Midbrain (tissue), 1 donor: ENCODE results near the gene AHSP.
"Not testable (repeated sequence)": the region's sequence is repeated elsewhere in the genome, so short reads cannot be mapped to it uniquely, and the experiment has no call there.

ENCODE experiments used
- DNase-seq: peaks from one replicate; lab custom pipeline; 2025; lab: John Stamatoyannopoulos, UW

Gene AHSP

DNA sequence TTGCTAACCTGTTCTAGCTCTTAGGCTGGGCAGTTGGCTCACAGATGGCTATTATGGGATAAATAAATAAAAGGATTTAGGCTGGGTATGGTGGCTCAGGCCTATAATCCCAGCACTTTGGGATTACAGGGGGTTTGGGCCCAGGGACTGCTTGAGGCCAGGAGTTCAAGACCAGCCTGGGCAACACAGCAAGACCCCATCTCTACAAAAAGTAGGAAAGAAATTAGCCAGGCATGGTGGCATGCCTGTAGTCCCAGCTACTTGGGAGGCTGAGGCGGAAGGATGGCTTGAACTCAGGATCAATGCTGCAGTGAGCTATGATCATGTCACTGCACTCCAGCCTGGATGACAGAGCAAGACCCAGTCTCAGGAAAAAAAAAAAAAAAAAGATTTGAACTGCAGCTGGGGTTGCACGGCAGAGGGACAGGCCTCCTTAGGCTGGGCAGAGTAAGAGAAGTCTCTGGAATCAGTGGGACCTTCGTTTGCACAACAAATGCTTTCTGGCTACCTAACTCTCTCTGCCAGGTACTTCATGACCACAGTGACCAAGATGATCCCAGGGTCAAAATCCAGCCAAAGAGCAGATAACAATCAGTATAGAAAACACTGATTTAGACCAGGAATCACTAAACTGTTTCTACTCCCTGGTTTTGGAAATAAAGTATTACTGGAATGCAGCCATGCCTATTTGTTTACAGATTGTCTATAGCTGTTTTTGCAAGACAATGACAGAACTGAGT lies 26.3 kb upstream of the AHSP start:
- no peak for DNase-seq

DNA sequence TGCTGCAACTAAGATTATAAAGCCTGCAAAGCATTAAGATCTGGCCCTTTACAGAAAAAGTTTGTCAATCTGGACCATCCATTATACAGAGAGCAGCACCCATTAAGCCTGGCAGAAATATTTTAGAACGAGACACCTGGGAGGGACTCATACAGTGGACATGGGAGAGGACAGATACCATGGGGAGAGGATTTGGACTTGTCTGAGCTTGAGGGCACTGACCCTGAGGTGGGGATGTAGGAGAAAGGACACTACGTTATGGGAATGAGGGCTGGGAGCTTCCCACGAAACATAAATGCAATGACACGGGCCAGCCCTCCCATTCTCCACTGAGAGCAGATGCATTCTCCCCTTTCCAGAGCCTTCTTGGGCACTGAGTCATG lies 25.7 kb upstream of the AHSP start:
- no peak for DNase-seq

- DNase-seq, result no peak
Observed at GRCh38 chr16:31502981-31503380, 24.7 kb upstream of the AHSP start.

GRCh38 chr16:31503555-31503954 lies 24.1 kb upstream of the AHSP start:
- not testable (repeated sequence) for DNase-seq

DNA sequence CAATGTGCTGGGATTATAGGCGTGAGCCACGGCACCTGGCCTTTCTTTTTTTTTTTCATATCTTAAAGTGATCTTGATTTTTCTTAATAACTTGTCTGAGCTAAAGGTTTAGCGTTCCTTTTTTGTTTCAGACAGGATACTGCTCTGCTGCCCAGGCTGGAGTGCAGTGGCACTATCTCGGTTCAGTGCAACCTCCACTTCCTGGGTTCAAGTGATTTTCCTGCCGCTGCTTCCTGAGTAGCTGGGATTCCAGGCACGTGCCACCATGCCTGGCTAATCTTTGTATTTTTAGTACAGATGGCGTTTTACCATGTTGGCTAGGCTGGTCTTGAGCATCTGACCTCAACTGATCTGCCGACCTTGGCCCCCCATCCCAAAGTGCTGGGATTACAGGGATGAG lies 23.5 kb upstream of the AHSP start:
- no peak for DNase-seq

- no peak for DNase-seq
Observed at GRCh38 chr16:31505483-31505882, 22.2 kb upstream of the AHSP start.

- DNase-seq, result no peak
Observed at GRCh38 chr16:31507617-31507928, 20.1 kb upstream of the AHSP start.

- DNase-seq, result peak; percentile 92
Observed at GRCh38 chr16:31507929-31508705, 19.6 kb upstream of the AHSP start, which contains the start of gene RUSF1. TSS of gene RUSF1 (minus strand) at chr16:31508391. CDS start at chr16:31508373, 18 bp downstream.

DNA sequence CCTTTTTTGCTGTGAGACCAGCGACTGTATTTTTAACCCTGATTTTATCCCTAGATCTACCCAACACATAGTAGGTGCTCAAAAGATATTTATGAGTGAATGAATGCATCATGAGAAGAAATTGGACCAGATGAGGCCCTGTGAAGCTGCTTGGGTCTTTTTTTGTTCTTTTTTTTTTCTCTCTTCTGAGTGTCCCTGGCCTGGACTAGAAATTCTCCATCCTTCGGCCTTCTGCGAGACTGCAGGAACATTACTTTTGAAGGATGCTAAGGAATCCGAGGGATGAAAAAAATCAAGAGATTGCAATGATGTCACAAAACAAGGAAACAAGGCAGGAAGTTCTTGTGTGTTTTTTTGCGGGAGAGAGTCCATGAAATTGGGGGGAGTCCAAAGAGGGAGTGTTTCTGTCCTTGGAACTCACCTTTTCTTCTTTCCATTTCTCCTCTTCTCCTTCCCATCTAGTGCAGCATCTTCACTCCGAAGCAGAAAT lies 18.9 kb upstream of the AHSP start:
- peak; percentile 48 for DNase-seq

- DNase-seq, result no peak
Observed at GRCh38 chr16:31513126-31513525, 14.6 kb upstream of the AHSP start.

- DNase-seq, result no peak
Observed at GRCh38 chr16:31513884-31514283, 13.8 kb upstream of the AHSP start.

DNA sequence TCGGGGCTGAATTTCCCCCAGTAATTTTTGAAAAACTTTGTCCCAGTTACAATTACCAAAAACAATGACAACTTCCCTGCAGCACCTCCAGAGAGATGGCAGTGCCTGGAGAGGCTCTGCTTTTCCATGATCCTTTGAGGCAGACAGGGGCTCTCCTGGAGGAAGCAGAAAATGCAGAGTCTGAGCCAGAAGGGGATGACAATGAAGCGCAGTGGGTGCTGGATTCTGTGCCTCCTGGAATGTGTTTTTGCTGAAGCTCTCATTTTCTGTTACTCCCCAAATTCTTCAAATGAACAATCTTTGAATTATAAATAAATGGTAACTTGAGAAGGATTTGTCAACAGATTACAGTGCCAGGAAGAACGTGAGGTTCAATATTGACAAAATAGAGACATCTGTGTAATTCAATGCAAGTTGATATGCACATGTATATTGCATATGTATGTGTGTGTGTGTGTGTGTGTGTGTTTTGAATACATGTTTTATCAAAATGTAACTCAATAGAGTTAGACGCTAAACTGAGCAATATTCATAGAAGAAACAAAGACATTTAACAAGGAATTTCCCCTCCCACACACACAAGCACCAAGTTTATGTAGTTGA lies 9.8 kb upstream of the AHSP start:
- no peak for DNase-seq

GRCh38 chr16:31519759-31520431 lies 7.8 kb upstream of the AHSP start:
- DNase-seq, result no peak

DNA sequence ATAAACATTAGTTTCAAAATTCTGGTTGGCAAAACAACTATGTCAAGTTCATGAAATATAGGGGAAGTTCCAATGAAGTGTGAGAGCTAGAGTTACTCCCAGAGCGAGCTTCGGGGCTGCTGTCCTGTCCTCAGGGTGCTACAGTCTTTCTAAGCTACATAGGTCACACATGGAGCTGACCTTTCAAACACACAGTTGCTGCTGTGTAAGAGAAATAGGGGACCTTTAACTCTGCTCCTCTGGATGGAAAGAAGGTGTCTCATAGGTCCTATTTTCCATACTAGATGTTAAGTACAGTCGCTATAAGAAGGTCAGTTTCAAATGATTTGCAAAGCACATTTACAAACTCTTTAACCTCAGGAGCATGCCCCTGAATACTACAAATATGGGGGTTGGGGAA lies 6.3 kb upstream of the AHSP start:
- no peak for DNase-seq

DNA sequence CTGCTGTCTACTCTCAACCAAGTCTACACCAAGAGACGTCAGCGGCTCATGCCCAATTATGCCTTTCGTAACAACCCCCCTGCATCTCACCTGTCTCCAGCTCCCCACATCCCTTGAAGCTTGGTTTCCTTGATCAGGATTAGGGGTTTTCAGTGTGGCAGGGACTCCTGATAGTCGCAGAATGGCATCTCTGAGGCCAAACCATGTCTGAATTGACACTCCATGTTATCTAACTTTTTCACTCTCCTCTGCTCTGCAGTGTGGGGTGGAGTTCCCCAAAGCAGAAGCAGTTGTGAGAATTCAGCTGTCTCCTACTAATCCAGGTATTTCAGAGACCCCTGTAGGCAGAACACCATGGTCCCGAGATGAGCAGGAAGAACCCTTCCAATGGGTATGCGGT lies 5.6 kb upstream of the AHSP start:
- DNase-seq, result no peak

DNA sequence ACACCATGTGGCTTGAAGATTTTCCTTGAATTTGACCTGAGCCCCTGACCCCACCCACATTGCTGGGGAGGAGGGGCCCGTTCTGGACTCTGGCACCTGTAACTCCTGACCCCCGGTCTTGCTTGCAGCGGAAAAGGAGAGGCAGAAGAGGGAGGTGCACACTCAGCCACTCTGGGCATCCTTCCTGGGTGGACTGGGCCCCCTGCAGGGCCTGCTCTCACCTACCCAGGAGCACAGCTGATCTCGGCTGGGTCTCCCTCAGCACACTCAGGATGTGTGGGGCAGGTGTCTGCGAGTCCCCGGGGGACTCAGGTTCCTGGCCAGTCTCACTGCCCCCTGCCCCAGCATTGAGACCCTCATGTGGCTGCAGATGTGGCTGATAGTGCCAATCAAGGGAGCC lies 3.9 kb upstream of the AHSP start:
- not testable (repeated sequence) for DNase-seq

DNA sequence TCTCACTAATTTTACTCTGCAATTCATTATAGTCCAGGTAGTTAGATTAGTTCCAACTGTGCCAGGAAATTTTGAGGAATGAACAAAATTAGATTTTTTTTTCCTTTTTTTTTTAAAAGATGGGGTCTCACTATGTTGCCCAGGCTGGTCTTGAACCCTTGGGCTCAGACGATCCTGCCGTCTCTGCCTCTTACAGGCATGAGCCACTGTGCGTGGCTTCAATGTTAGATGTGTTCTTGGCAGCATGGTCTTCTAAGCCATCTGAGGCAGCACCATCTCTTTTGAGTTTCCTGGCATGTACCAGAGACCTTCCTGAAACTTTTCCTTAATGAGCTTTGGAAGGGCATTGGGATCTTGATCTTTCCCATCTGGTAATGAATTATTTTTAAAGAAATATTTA lies 2.6 kb upstream of the AHSP start:
- no peak for DNase-seq

GRCh38 chr16:31528523-31529107 lies 915 bp downstream of the AHSP start:
- no peak for DNase-seq

GRCh38 chr16:31529108-31529936 lies 1.6 kb downstream of the AHSP start:
- no peak for DNase-seq

GRCh38 chr16:31529937-31530312 lies 2.2 kb downstream of the AHSP start:
- DNase-seq, result no peak

DNA sequence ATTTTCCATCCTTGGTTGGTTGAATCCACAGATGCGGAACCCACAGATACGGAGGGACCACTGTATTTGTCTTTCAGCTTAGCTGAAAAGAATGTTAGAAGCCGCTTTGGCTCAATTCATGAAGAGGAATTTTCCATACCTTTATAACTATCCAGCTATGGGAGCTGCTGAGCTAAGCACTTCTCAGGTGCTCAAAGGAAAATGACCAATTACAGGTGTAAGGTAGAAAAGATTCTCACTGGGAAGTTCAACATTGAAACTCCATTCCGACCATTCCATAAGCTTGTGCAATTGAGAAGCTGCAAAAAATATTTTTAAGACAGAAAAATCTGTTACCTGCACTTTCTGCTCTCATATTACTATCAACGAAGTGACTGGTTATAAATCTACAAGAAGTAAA lies 2.7 kb downstream of the AHSP start:
- DNase-seq, result no peak
